CD4-positive, alpha-beta T cell (primary cell): ENCODE measurements around the gene TMEM217. TPM values are rescaled to one million over a fixed set of nuclear protein-coding genes. Genes with fewer than 3 reads are reported as not detected.

ENCODE experiments used
- ATAC-seq: fragments of 200-7000 bp; cut with Tn5 transposase; one replicate; pipeline ENCODE4 v1.10.0; 2022; ENCODE audit warnings: mild to moderate bottlenecking; ENCODE audit not compliant: poor library complexity
- CTCF ChIA-PET: fragments of 350-600 bp; sonication (Branson Sonifier 250); formaldehyde crosslinking; loops from one replicate; lab custom pipeline; 2021; ENCODE audit warnings: antibody characterized with exemption, inconsistent platforms; lab: Charles Lee
- POLR2A ChIA-PET: fragments of 350-600 bp; sonication (Branson Sonifier 250); formaldehyde crosslinking; loops from one replicate; lab custom pipeline; 2021; ENCODE audit warnings: antibody characterized with exemption, inconsistent platforms; lab: Charles Lee
- DNase-seq, 14 experiments: peaks; one replicate each; pipeline ENCODE4 v3.0.0-alpha.2; 2013 to 2020; ENCODE audit warnings: mixed read lengths in 2 of 14
- H3K27ac ChIP-seq, 2 donors: one replicate each; pipeline versions ENCODE4 v1.5.1 to v1.7.0; 2013; ENCODE audit warnings: low read length in 2 of 2, low read depth in 1 of 2, mild to moderate bottlenecking in 1 of 2
- H3K27me3 ChIP-seq, 2 experiments: 1 replicate in 1 of 2; 2 replicates in 1 of 2; pipeline versions ENCODE4 v1.6.1 to v1.7.0; 2013; ENCODE audit warnings: low read length in 2 of 2, control low read depth in 1 of 2, mild to moderate bottlenecking in 1 of 2, moderate library complexity in 1 of 2; ENCODE audit not compliant: insufficient read depth in 2 of 2, control insufficient read depth in 1 of 2
- H3K36me3 ChIP-seq: one replicate; pipeline ENCODE4 v1.6.1; 2013; ENCODE audit warnings: low read length, control low read depth; ENCODE audit not compliant: insufficient read depth
- H3K4me1 ChIP-seq: one replicate; pipeline ENCODE4 v1.6.1; 2013; ENCODE audit warnings: low read length, control low read depth; ENCODE audit not compliant: insufficient read depth
- H3K4me3 ChIP-seq: one replicate; pipeline ENCODE4 v1.5.1; 2013; ENCODE audit warnings: mild to moderate bottlenecking, low read length, moderate library complexity
- H3K9me3 ChIP-seq, 2 experiments: 1 replicate in 1 of 2; 2 replicates in 1 of 2; pipeline versions ENCODE4 v1.6.1 to v1.7.0; 2013; ENCODE audit warnings: low read length in 2 of 2, mild to moderate bottlenecking in 2 of 2, control low read depth in 1 of 2, moderate library complexity in 1 of 2; ENCODE audit not compliant: control insufficient read depth in 1 of 2, insufficient read depth in 1 of 2
- H3K27ac Mint-ChIP-seq: one replicate; pipeline ENCODE4 v1.8.0; 2020; ENCODE audit warnings: mixed read lengths
- H3K27me3 Mint-ChIP-seq: one replicate; pipeline ENCODE4 v1.8.0; 2021; ENCODE audit warnings: mixed read lengths
- H3K36me3 Mint-ChIP-seq: one replicate; pipeline ENCODE4 v1.8.0; 2021; ENCODE audit warnings: low read depth, mixed read lengths
- H3K4me1 Mint-ChIP-seq: one replicate; pipeline ENCODE4 v1.8.0; 2021; ENCODE audit warnings: low read depth, mixed read lengths
- H3K4me3 Mint-ChIP-seq: one replicate; pipeline ENCODE4 v1.8.0; 2020; ENCODE audit warnings: mild to moderate bottlenecking, mixed read lengths
- H3K9me3 Mint-ChIP-seq: one replicate; pipeline ENCODE4 v1.8.0; 2020; ENCODE audit warnings: mixed read lengths
- CTCF ChIP-seq: fragments of 200-600 bp; IDR thresholded peaks from one replicate; pipeline ENCODE4 v1.8.0; 2022; ENCODE audit warnings: antibody characterized with exemption, mild to moderate bottlenecking
- intact Hi-C, 2 experiments: fragments of 100-400 bp; cut with DNase I in 1 of 2; cut with micrococcal nuclease in 1 of 2; formaldehyde crosslinking; loops; one replicate each; pipeline versions ENCODE4 v1.15.1 to v1.9.0; 2023 to 2025; cut with DNase I, micrococcal nuclease
- total RNA-seq, 174 experiments: library from RNA in 2 of 174; stranded (reverse) in 2 of 174; gene quantifications; one replicate each; pipeline ENCODE4 v1.2.3 and lab custom pipeline; 2021 to 2026

The TMEM217 gene
- total RNA-seq, 2 experiments from 2014 or later, result 0.41 to 0.47 TPM

- ATAC-seq (no peak), DNase-seq (no peak)
- no peak for TF ChIP-seq CTCF
- Mint-ChIP-seq H3K4me1 (peaks cover 29% of the 10 kb centered on the region), H3K36me3 (peaks cover 28% of the 10 kb centered on the region), H3K9me3 (no peaks in the 10 kb centered on the region), H3K4me3 (peak overlapping the region; percentile 95), H3K27ac (peak overlapping the region; percentile 90), H3K27me3 (no peaks in the 10 kb centered on the region)
- no peak overlapping the region for H3K4me3 ChIP-seq
- ChIA-PET POLR2A (interaction anchor here (1.6 to 8.3 kb wide), 4 partner anchors 119 to 182 kb away, joined by 3 to 164 read pairs (median 78); partner anchors contain the start of gene MTCH1), CTCF (interaction anchor here (5.3 to 7.2 kb wide), 3 partner anchors 116 to 149 kb away, joined by 32 to 123 read pairs (median 116); no protein-coding TSS in a partner anchor)
- H3K9me3 ChIP-seq, result no peaks in the 10 kb centered on the region
- intact Hi-C loops, result loop anchor here in 1 of 2 experiments (2.0 kb wide), 1 partner anchor 65 kb away; no protein-coding TSS in a partner anchor
- no peaks in the 10 kb centered on the region for H3K27me3 ChIP-seq
- no peak overlapping the region for H3K27ac ChIP-seq
- peaks cover 25% of the 10 kb centered on the region for H3K4me1 ChIP-seq
- H3K36me3 ChIP-seq, result peaks cover 22% of the 10 kb centered on the region
Measured at GRCh38 chr6:37168163-37168758, 89.7 kb downstream of the TMEM217 start.

- ATAC-seq (no peak), DNase-seq (no peak)
- TF ChIP-seq CTCF, result no peak
- Mint-ChIP-seq H3K4me1 (no peaks in the 10 kb centered on the region), H3K4me3 (no peak overlapping the region), H3K9me3 (no peaks in the 10 kb centered on the region), H3K27ac (no peak overlapping the region), H3K27me3 (no peaks in the 10 kb centered on the region), H3K36me3 (no peaks in the 10 kb centered on the region)
- ChIA-PET POLR2A (no interaction called here), CTCF (interaction anchor here (1.2 to 1.3 kb wide), 2 partner anchors 9 to 47 kb away, joined by 3 to 4 read pairs; no protein-coding TSS in a partner anchor)
- H3K9me3 ChIP-seq, result no peaks in the 10 kb centered on the region
- intact Hi-C loops, result no loop called here
- H3K27me3 ChIP-seq, result no peaks in the 10 kb centered on the region
- no peaks in the 10 kb centered on the region for H3K36me3 ChIP-seq
- peaks cover 5% of the 10 kb centered on the region for H3K4me1 ChIP-seq
- H3K27ac ChIP-seq, result no peak overlapping the region
- H3K4me3 ChIP-seq, result no peak overlapping the region
Measured at GRCh38 chr6:37162740-37163139, 95.2 kb downstream of the TMEM217 start.

Other genes starting within 250 kb of the TMEM217 start
- 100 to 1,000 TPM; 175 to 183 TPM for gene PIM1, start 88.0 kb downstream of the TMEM217 start, total RNA-seq
- gene TBC1D22B, start 372 bp downstream of the TMEM217 start, total RNA-seq, result 1 to 10 TPM; 5.9 to 6.6 TPM
- 1 to 10 TPM; 4.9 to 5.9 TPM for gene RNF8, start 95.8 kb upstream of the TMEM217 start, total RNA-seq
- gene CMTR1, start 175.1 kb upstream of the TMEM217 start, total RNA-seq, result 10 to 100 TPM; 79.7 to 80.3 TPM
- gene CCDC167, start 241.7 kb upstream of the TMEM217 start, total RNA-seq, result 1 to 10 TPM; 7.3 to 8.0 TPM